ENCODE results near the gene TBPL2. TPM values are rescaled to one million over a fixed set of nuclear protein-coding genes. Genes with fewer than 3 reads are reported as not detected.
"Not testable (repeated sequence)": the region's sequence is repeated elsewhere in the genome, so short reads cannot be mapped to it uniquely, and the experiment has no call there.

TBPL2 gene
- total and polyA plus RNA-seq, 2 donors (not counting 3 experiments of a cell fraction or from before 2014, with no cell fraction given), result not detected

- no peak overlapping the region for H3K4me3 ChIP-seq (replicated peaks in 1 of 3; ENCODE audit: insufficient read depth in 1 of 3, low read depth in 1 of 3, low read length in 3 of 3)
- dilution Hi-C loops (cut with MboI; ENCODE audit: extremely low pct_ligation_motif_present, low sequenced_read_pairs) (no loop called here), intact Hi-C loops (cut with micrococcal nuclease) (no loop called here)
- no peaks in the 10 kb centered on the region for H3K36me3 ChIP-seq (ENCODE audit: control insufficient read depth in 2 of 2, extremely low read depth in 1 of 2, insufficient read depth in 2 of 2, low read length in 2 of 2)
- H3K4me2 ChIP-seq (ENCODE audit: insufficient read depth, low read length), result no peak overlapping the region
- BruUV-seq (replicated peaks), result no TSS peak
- FAIRE-seq (no peak), DNase-seq (ENCODE audit: low read depth, low spot score) (no peak)
- H3K9me3 ChIP-seq (replicated peaks; ENCODE audit: control insufficient read depth, insufficient read depth, low read length), result no peaks in the 10 kb centered on the region
- no peaks in the 10 kb centered on the region for H3K9me1 ChIP-seq (replicated peaks; ENCODE audit: control insufficient read depth, extremely low read depth, insufficient read depth, low read length)
- no peak overlapping the region for H3K27ac ChIP-seq (ENCODE audit: insufficient read depth, low read depth, low read length)
- no peak overlapping the region for H3K9ac ChIP-seq (replicated peaks; ENCODE audit: extremely low read depth, insufficient read depth, low read length)
- TF ChIP-seq POLR2AphosphoS5 (IDR thresholded peaks at IDR 0.05; ENCODE audit: insufficient read depth, low read depth, low read length) (no peak), EZH2 (IDR thresholded peaks at IDR 0.05; ENCODE audit: borderline replicate concordance, low read depth, low read length, severe bottlenecking) (no peak), FOS (IDR thresholded peaks at IDR 0.05; ENCODE audit: borderline replicate concordance, insufficient read depth, low read length) (no peak), GATA2 (IDR thresholded peaks at IDR 0.05; ENCODE audit: insufficient read depth, insufficient read length, low read depth, low read length) (no peak), MAX (IDR thresholded peaks at IDR 0.05; ENCODE audit: insufficient read depth, insufficient read length) (no peak), POLR2A (IDR thresholded peaks at IDR 0.05; ENCODE audit: low read depth, low read length) (no peak), JUN (IDR thresholded peaks at IDR 0.05; ENCODE audit: borderline replicate concordance, insufficient read depth, insufficient read length, low read depth) (no peak)
- no peaks in the 10 kb centered on the region for H3K79me2 ChIP-seq (ENCODE audit: control insufficient read depth, insufficient read depth, low read length)
- no peak overlapping the region for H2AFZ ChIP-seq (ENCODE audit: low read depth, low read length)
- H4K20me1 ChIP-seq (replicated peaks; ENCODE audit: control insufficient read depth, extremely low read depth, insufficient read depth, low read length), result no peaks in the 10 kb centered on the region
- ChIA-PET POLR2A (no interaction called here), CTCF (no interaction called here)
- no peaks in the 10 kb centered on the region for H3K27me3 ChIP-seq (ENCODE audit: control insufficient read depth in 2 of 2, insufficient read depth in 2 of 2, low read length in 2 of 2)
- H3K4me1 ChIP-seq (ENCODE audit: control insufficient read depth, extremely low read depth, insufficient read depth, low read length), result peaks cover under 1% of the 10 kb centered on the region
Observed at GRCh38 chr14:55477680-55478079, 37.3 kb upstream of the TBPL2 start.

GRCh38 chr14:55476448-55476847, 36.0 kb upstream of the TBPL2 start:
- H4K20me1 ChIP-seq (replicated peaks; ENCODE audit: control insufficient read depth, extremely low read depth, insufficient read depth, low read length); POLR2A ChIA-PET; H3K4me2 ChIP-seq (ENCODE audit: insufficient read depth, low read length); H2AFZ ChIP-seq (ENCODE audit: low read depth, low read length); DNase-seq (ENCODE audit: low read depth, low spot score); H3K27me3 ChIP-seq (ENCODE audit: control insufficient read depth in 2 of 2, insufficient read depth in 2 of 2, low read length in 2 of 2); H3K4me3 ChIP-seq (replicated peaks in 1 of 3; ENCODE audit: insufficient read depth in 1 of 3, low read depth in 1 of 3, low read length in 3 of 3); FAIRE-seq; H3K9ac ChIP-seq (replicated peaks; ENCODE audit: extremely low read depth, insufficient read depth, low read length); H3K27ac ChIP-seq (ENCODE audit: insufficient read depth, low read depth, low read length); dilution Hi-C loops (cut with MboI; ENCODE audit: extremely low pct_ligation_motif_present, low sequenced_read_pairs); H3K4me1 ChIP-seq (ENCODE audit: control insufficient read depth, extremely low read depth, insufficient read depth, low read length); BruUV-seq (replicated peaks); intact Hi-C loops (cut with micrococcal nuclease); H3K9me1 ChIP-seq (replicated peaks; ENCODE audit: control insufficient read depth, extremely low read depth, insufficient read depth, low read length); H3K9me3 ChIP-seq (replicated peaks; ENCODE audit: control insufficient read depth, insufficient read depth, low read length); H3K36me3 ChIP-seq (ENCODE audit: control insufficient read depth in 2 of 2, extremely low read depth in 1 of 2, insufficient read depth in 2 of 2, low read length in 2 of 2); H3K79me2 ChIP-seq (ENCODE audit: control insufficient read depth, insufficient read depth, low read length): not testable (repeated sequence)
- CTCF ChIA-PET, result interaction anchor here (1.4 to 1.7 kb wide), 2 partner anchors 10 to 11 kb away, joined by 4 to 5 read pairs; no protein-coding TSS in a partner anchor

All from endothelial cell of umbilical vein (primary cell).